Measurements from ENCODE around the gene RNLS. TPM values are rescaled to one million over a fixed set of nuclear protein-coding genes. Genes with fewer than 3 reads are reported as not detected.
A peak's percentile ranks its signal among the peaks of the same experiment; 100 is the strongest.

The RNLS gene
- polyA plus RNA-seq (2011; rRNA removed) (6.1 and 8.0 TPM in 2 replicates), polyA minus RNA-seq (2011; rRNA and poly(A)+ RNA removed) (3.0 and 4.8 TPM in 2 replicates)

DNA sequence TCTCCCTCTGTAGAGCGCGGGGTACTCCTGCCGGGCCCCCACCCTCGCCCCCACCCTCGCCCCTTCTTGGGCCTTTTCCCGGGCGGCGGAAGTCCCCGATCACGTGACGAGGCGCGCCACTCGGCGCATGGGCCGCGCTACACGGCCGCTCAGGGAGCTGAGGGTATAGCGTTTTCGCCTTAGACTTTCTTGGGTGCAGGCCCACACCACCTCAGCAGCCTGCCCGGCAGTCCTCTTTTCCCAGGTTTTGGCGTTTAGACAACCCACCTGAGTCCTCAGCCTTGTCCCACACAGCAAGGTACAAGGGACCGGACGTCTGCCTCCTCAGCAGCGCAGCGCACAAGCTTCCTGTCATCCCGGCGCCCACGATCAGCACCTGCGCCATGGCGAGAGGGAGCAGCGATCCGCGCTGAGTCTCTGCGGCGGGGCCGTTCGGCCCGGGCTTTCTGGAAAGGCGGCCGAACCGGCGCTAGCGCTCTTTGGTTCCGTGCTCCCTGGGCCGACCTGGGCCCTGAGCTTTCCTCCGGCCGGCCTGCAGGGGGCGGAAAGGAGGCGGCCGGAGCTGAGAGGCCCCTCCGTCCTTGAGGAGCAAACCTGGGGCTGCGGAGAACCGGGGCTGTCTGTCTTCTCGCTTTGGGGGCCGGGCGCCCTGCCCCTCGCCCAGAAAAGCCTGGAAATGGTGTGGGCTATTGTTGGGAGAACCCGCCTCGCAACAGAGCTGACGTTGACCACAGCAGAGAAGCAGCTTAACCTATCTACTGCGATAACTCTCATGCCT is at the start of gene RNLS:
RNLS (minus strand) TSS at position 513 of the 778 bp plus-strand sequence.
- DNase-seq (ENCODE audit: low read depth, low spot score), result no peak
- ChIA-PET CTCF (interaction anchor here (0.5 to 1.9 kb wide), 38 partner anchors 9 to 575 kb away, joined by 3 to 24 read pairs (median 4); no protein-coding TSS in a partner anchor), POLR2A (interaction anchor here (0.6 to 1.2 kb wide), 5 partner anchors 35 to 721 kb away, joined by 3 to 4 read pairs (median 3); no protein-coding TSS in a partner anchor)
- Histone ChIP-seq H3K4me3 (ENCODE audit: low read depth, low read length) (peak within 1 kb of the TSS; percentile 65), H3K27me3 (ENCODE audit: control insufficient read depth, insufficient read depth, low read length) (no peaks in the 10 kb centered on the region), H3K9me3 (ENCODE audit: control insufficient read depth, insufficient read depth, low read length) (peaks cover 3% of the 10 kb centered on the region; the same call in 1 of the 2 replicates), H3K27ac (ENCODE audit: low read depth, low read length) (peak within 1 kb of the TSS; percentile 52)
- TF ChIP-seq, protein P1, sequence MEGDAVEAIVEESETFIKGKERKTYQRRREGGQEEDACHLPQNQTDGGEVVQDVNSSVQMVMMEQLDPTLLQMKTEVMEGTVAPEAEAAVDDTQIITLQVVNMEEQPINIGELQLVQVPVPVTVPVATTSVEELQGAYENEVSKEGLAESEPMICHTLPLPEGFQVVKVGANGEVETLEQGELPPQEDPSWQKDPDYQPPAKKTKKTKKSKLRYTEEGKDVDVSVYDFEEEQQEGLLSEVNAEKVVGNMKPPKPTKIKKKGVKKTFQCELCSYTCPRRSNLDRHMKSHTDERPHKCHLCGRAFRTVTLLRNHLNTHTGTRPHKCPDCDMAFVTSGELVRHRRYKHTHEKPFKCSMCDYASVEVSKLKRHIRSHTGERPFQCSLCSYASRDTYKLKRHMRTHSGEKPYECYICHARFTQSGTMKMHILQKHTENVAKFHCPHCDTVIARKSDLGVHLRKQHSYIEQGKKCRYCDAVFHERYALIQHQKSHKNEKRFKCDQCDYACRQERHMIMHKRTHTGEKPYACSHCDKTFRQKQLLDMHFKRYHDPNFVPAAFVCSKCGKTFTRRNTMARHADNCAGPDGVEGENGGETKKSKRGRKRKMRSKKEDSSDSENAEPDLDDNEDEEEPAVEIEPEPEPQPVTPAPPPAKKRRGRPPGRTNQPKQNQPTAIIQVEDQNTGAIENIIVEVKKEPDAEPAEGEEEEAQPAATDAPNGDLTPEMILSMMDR (IDR thresholded peaks at IDR 0.05; ENCODE audit: low read depth, low read length), result peak; percentile 78

DNA sequence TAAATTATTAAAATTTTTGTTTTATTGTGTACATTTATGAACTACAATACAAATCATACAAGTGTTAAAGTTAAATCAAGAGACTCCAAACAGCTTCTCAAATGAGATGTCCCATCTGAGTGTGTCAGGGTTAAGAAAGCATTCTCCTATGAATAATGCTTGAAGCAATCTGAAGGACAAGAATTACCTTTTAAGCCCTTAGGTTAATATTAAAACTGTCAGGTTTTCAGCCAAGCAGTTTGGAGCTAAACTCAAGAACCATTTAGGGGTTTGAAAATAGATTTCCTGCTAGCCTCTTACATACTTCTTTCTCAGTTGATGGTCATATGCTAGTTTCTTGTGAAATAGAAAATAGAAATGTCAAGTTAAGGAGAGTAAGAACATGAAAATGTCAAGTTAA is 41.7 kb upstream of the RNLS start:
- Histone ChIP-seq H3K9me3 (ENCODE audit: control insufficient read depth, insufficient read depth, low read length) (no peaks in the 10 kb centered on the region), H3K4me3 (ENCODE audit: low read depth, low read length) (no peak overlapping the region), H3K27ac (ENCODE audit: low read depth, low read length) (no peak overlapping the region), H3K27me3 (ENCODE audit: control insufficient read depth, insufficient read depth, low read length) (no peaks in the 10 kb centered on the region)
- DNase-seq (ENCODE audit: low read depth, low spot score), result no peak
- POLR2A ChIA-PET, result no interaction called here
- CTCF ChIA-PET, result no interaction called here
- TF ChIP-seq, protein P1 (IDR thresholded peaks at IDR 0.05; ENCODE audit: low read depth, low read length), result no peak

DNA sequence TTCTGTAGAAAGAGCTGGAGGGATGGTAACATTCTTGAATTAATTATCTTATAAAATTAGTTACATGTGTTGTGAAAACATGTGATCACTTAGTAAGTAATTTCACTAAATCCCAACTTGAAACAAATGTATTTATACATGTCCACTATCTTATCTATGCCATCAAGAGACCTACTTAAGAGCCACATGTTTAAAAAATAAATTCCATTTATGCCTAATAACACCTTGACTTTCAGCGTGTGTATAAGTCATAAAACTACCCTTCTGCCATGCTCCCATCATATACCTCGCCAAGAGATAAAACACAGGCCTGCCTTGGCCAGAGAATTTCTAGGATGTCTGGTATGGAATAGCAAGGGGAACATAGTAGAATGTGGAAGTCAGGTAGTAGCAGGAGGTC is 40.7 kb upstream of the RNLS start:
- no peak overlapping the region for H3K27ac ChIP-seq (ENCODE audit: low read depth, low read length)
- DNase-seq (ENCODE audit: low read depth, low spot score), result no peak
- ChIA-PET CTCF (no interaction called here), POLR2A (no interaction called here)
- no peak overlapping the region for H3K4me3 ChIP-seq (ENCODE audit: low read depth, low read length)
- no peaks in the 10 kb centered on the region for H3K27me3 ChIP-seq (ENCODE audit: control insufficient read depth, insufficient read depth, low read length)
- H3K9me3 ChIP-seq (ENCODE audit: control insufficient read depth, insufficient read depth, low read length), result no peaks in the 10 kb centered on the region
- TF ChIP-seq, protein P1 (IDR thresholded peaks at IDR 0.05; ENCODE audit: low read depth, low read length), result no peak

DNA sequence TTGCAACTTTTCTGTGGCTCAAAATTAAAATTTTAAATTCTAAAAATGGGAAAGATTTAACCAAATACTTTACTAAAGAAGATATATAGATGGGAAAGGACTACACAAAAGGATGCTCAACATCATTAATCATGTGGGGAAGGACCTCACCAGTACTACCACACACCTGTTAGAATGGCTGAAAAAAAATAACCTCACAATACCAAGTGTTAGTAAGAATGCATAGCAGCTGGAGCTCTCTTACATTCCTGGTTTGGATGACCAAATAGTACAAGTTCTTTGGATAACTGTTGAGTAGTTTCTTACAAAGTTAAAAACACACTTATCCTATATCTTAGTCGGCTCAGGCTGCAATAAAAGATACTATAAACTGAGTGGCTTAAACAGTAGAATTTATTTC is 37.3 kb upstream of the RNLS start:
- POLR2A ChIA-PET, result no interaction called here
- CTCF ChIA-PET, result interaction anchor here (0.9 kb wide), 1 partner anchor 37 kb away, joined by 3 read pairs; the partner anchor contains the start of gene RNLS
- DNase-seq (ENCODE audit: low read depth, low spot score), result no peak
- TF ChIP-seq, protein P1 (IDR thresholded peaks at IDR 0.05; ENCODE audit: low read depth, low read length), result no peak
- Histone ChIP-seq H3K9me3 (ENCODE audit: control insufficient read depth, insufficient read depth, low read length) (no peaks in the 10 kb centered on the region; the same call in 1 of the 2 replicates), H3K27ac (ENCODE audit: low read depth, low read length) (no peak overlapping the region), H3K27me3 (ENCODE audit: control insufficient read depth, insufficient read depth, low read length) (no peaks in the 10 kb centered on the region), H3K4me3 (ENCODE audit: low read depth, low read length) (no peak overlapping the region)

DNA sequence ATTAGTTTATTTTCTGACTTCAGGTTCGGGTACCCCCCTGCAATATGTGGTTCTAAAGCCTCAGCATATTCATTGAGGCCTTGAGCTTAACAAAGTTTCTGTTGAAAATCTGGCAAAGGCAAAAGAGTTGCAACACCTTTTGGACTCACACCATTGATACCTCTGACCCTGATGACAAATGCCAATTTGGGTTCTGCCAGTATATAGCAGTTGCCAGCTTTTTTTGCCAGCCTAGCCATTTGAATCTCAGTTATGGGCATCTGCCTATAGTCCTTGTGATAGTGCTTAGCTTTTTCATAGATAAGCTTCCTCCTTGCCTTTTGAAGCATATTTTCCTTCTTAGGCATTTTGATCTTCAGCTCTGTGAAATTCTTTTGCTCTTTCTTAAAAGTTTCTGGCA is 35.4 kb upstream of the RNLS start:
- CTCF ChIA-PET, result interaction anchor here (0.6 kb wide), 1 partner anchor 280 kb away, joined by 3 read pairs; no protein-coding TSS in a partner anchor
- POLR2A ChIA-PET, result interaction anchor here (1.2 kb wide), 1 partner anchor 35 kb away, joined by 3 read pairs; the partner anchor contains the start of gene RNLS
- TF ChIP-seq, protein P1 (IDR thresholded peaks at IDR 0.05; ENCODE audit: low read depth, low read length), result no peak
- Histone ChIP-seq H3K27ac (ENCODE audit: low read depth, low read length) (no peak overlapping the region), H3K9me3 (ENCODE audit: control insufficient read depth, insufficient read depth, low read length) (no peaks in the 10 kb centered on the region; the same call in 1 of the 2 replicates), H3K4me3 (ENCODE audit: low read depth, low read length) (no peak overlapping the region), H3K27me3 (ENCODE audit: control insufficient read depth, insufficient read depth, low read length) (no peaks in the 10 kb centered on the region)
- DNase-seq (ENCODE audit: low read depth, low spot score), result no peak
